DOHH2 (cell line): ENCODE results near the gene AURKA.

Source experiments
- H3F3A ChIP-seq: fragments of 200-600 bp; sonication (generic), shearing (Covaris generic); 2 replicates; pipeline ENCODE4 v1.6.0; 2016; ENCODE audit warnings: antibody characterized with exemption, mild to moderate bottlenecking; ENCODE audit not compliant: control insufficient read depth, insufficient read depth
- H3K27ac ChIP-seq: fragments of 200-600 bp; sonication (generic); 2 replicates; pipeline ENCODE4 v1.5.1; 2014; ENCODE audit warnings: low read depth, mild to moderate bottlenecking, low read length, moderate library complexity
- H3K27me3 ChIP-seq: fragments of 200-600 bp; sonication (generic); 2 replicates; pipeline ENCODE4 v1.6.1; 2014; ENCODE audit warnings: mild to moderate bottlenecking, low read length, mixed read lengths; ENCODE audit not compliant: control insufficient read depth
- H3K36me3 ChIP-seq: fragments of 200-600 bp; sonication (generic); 2 replicates; pipeline ENCODE4 v1.6.1; 2014; ENCODE audit warnings: mild to moderate bottlenecking, low read length, moderate library complexity, mixed read lengths; ENCODE audit not compliant: control insufficient read depth
- H3K4me1 ChIP-seq: fragments of 200-600 bp; sonication (generic); 2 replicates; pipeline ENCODE4 v1.6.1; 2014; ENCODE audit warnings: mild to moderate bottlenecking, low read length, mixed read lengths; ENCODE audit not compliant: control insufficient read depth
- H3K4me2 ChIP-seq: fragments of 200-600 bp; sonication (generic); 2 replicates; pipeline ENCODE4 v1.6.0; 2014; ENCODE audit warnings: mild to moderate bottlenecking, low read length, moderate library complexity
- H3K4me3 ChIP-seq: fragments of 200-600 bp; sonication (generic); 2 replicates; pipeline ENCODE4 v1.5.1; 2014; ENCODE audit warnings: mild to moderate bottlenecking, low read length, mixed read lengths
- H3K79me2 ChIP-seq: fragments of 200-600 bp; sonication (generic); 2 replicates; pipeline ENCODE4 v1.6.1; 2014; ENCODE audit warnings: mild to moderate bottlenecking, low read length, mixed read lengths; ENCODE audit not compliant: control insufficient read depth
- H3K9me2 ChIP-seq: fragments of 200-600 bp; sonication (generic); replicated peaks from 2 replicates; pipeline ENCODE4 v1.6.1; 2014; ENCODE audit warnings: mild to moderate bottlenecking, low read length, mixed read lengths; ENCODE audit not compliant: control insufficient read depth
- H3K9me3 ChIP-seq: fragments of 200-600 bp; sonication (generic); 2 replicates; pipeline ENCODE4 v1.6.1; 2014; ENCODE audit warnings: antibody characterized with exemption, low read length, mixed read lengths; ENCODE audit not compliant: control insufficient read depth, insufficient read depth
- H4K20me1 ChIP-seq: fragments of 200-600 bp; sonication (generic); 2 replicates; pipeline ENCODE4 v1.6.0; 2014; ENCODE audit warnings: low read depth, mild to moderate bottlenecking, antibody characterized with exemption, low read length, moderate library complexity; ENCODE audit not compliant: control insufficient read depth, insufficient read depth
- CTCF ChIP-seq: fragments of 200-600 bp; sonication (generic); IDR thresholded peaks from one replicate; pipeline ENCODE4 v1.5.1; 2014; ENCODE audit warnings: antibody characterized with exemption, mild to moderate bottlenecking, low read depth, low read length; ENCODE audit not compliant: poor library complexity, severe bottlenecking
- EZH2phosphoT487 ChIP-seq: fragments of 200-600 bp; sonication (generic); IDR thresholded peaks from 2 replicates; pipeline ENCODE4 v1.6.1; 2017; ENCODE audit warnings: borderline replicate concordance, mild to moderate bottlenecking, antibody characterized with exemption, low read length, moderate library complexity, mixed read lengths

AURKA gene

GRCh38 chr20:56328861-56329260 is 63.2 kb downstream of the AURKA start:
- H3K9me2 ChIP-seq = no peaks in the 10 kb centered on the region
- H3K4me2 ChIP-seq = no peak overlapping the region
- no peaks in the 10 kb centered on the region for H3K9me3 ChIP-seq
- no peak overlapping the region for H3K4me3 ChIP-seq
- H4K20me1 ChIP-seq = no peaks in the 10 kb centered on the region
- no peaks in the 10 kb centered on the region for H3F3A ChIP-seq
- H3K27me3 ChIP-seq = no peaks in the 10 kb centered on the region
- H3K4me1 ChIP-seq = no peaks in the 10 kb centered on the region
- H3K79me2 ChIP-seq = no peaks in the 10 kb centered on the region
- H3K36me3 ChIP-seq = no peaks in the 10 kb centered on the region
- TF ChIP-seq CTCF (no peak), EZH2phosphoT487 (no peak)
- H3K27ac ChIP-seq = no peak overlapping the region

- H3K9me3 ChIP-seq = no peaks in the 10 kb centered on the region
- H3K4me2 ChIP-seq = no peak overlapping the region
- no peaks in the 10 kb centered on the region for H3K4me1 ChIP-seq
- no peaks in the 10 kb centered on the region for H4K20me1 ChIP-seq
- no peaks in the 10 kb centered on the region for H3F3A ChIP-seq
- no peak for TF ChIP-seq CTCF
- TF ChIP-seq EZH2phosphoT487 = no peak
- H3K79me2 ChIP-seq = no peaks in the 10 kb centered on the region
- no peak overlapping the region for H3K27ac ChIP-seq
- no peaks in the 10 kb centered on the region for H3K36me3 ChIP-seq
- H3K9me2 ChIP-seq = no peaks in the 10 kb centered on the region
- no peaks in the 10 kb centered on the region for H3K27me3 ChIP-seq
- no peak overlapping the region for H3K4me3 ChIP-seq
Observed at GRCh38 chr20:56324806-56325205, 67.2 kb downstream of the AURKA start.

DNA sequence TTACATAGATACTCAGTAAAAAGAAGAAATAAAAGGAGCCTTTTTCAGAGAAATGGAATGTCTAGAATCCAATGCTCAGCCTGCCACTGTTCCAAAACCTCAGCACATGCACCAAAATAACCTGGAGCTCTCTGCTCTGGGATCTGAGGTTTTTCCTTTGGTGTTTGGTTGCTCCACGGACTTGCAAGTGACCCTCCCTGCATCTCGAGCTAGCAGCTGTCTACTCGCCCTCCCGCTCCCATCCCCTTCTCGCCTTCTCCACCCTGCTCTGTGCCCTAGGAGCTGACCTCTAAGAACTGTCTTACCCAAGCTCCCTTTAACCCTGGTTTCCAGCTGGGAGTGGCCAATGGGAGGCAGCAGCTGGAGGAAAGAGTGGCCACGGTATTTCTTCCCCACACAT is 68.4 kb downstream of the AURKA start:
- H3K27me3 ChIP-seq = no peaks in the 10 kb centered on the region
- TF ChIP-seq CTCF (no peak), EZH2phosphoT487 (no peak)
- H3K79me2 ChIP-seq = no peaks in the 10 kb centered on the region
- no peaks in the 10 kb centered on the region for H3K9me3 ChIP-seq
- H3K4me3 ChIP-seq = no peak overlapping the region
- no peaks in the 10 kb centered on the region for H3K36me3 ChIP-seq
- no peaks in the 10 kb centered on the region for H3F3A ChIP-seq
- H3K4me1 ChIP-seq = no peaks in the 10 kb centered on the region
- H3K9me2 ChIP-seq = no peaks in the 10 kb centered on the region
- H3K4me2 ChIP-seq = no peak overlapping the region
- H3K27ac ChIP-seq = no peak overlapping the region
- no peaks in the 10 kb centered on the region for H4K20me1 ChIP-seq

GRCh38 chr20:56323206-56323605 is 68.8 kb downstream of the AURKA start:
- Histone ChIP-seq H3K36me3 (no peaks in the 10 kb centered on the region), H3K27ac (no peak overlapping the region), H3K9me2 (no peaks in the 10 kb centered on the region), H3F3A (no peaks in the 10 kb centered on the region), H3K4me3 (no peak overlapping the region), H3K4me1 (no peaks in the 10 kb centered on the region), H3K4me2 (no peak overlapping the region), H3K9me3 (no peaks in the 10 kb centered on the region), H3K79me2 (no peaks in the 10 kb centered on the region), H3K27me3 (no peaks in the 10 kb centered on the region), H4K20me1 (no peaks in the 10 kb centered on the region)
- TF ChIP-seq EZH2phosphoT487 = no peak
- TF ChIP-seq CTCF = no peak
